GM12878 (cell line): ENCODE results near the gene GIMAP2. TPM values are rescaled to one million over a fixed set of nuclear protein-coding genes. Genes with fewer than 3 reads are reported as not detected.

Source experiments
- ATAC-seq: fragments of 200-7000 bp; cut with Tn5 transposase; 3 replicates; pipeline ENCODE4 v1.9.1; 2020; ENCODE audit warnings: mild to moderate bottlenecking, moderate library complexity
- BruUV-seq: library from RNA; stranded (reverse); fragments of 400-500 nt; replicated peaks from 2 replicates; lab custom pipeline; 2021; lab: Mats Ljungman, UMichigan
- CTCF ChIA-PET: fragments of 300-600 bp; sonication (Branson Sonifier 250); formaldehyde crosslinking; extraction: SDS; loops from one replicate; lab custom pipeline; 2021; ENCODE audit warnings: inconsistent platforms; lab: Yijun Ruan, JAX
- POLR2A ChIA-PET: fragments of 350-600 bp; formaldehyde crosslinking; extraction: SDS; loops from one replicate; lab custom pipeline; 2021; ENCODE audit warnings: inconsistent platforms; lab: Charles Lee
- RAD21 ChIA-PET: fragments of 300-600 bp; sonication (Branson Sonifier 250); formaldehyde crosslinking; loops from one replicate; lab custom pipeline; 2023; ENCODE audit warnings: antibody characterized with exemption; ENCODE audit not compliant: unreplicated experiment; lab: Charles Lee
- SMC1A ChIA-PET: fragments of 300-600 bp; sonication (Branson Sonifier 250); formaldehyde crosslinking; loops from one replicate; lab custom pipeline; 2023; ENCODE audit not compliant: unreplicated experiment, uncharacterized antibody; lab: Charles Lee
- DNase-seq: peaks from one replicate; pipeline ENCODE4 v3.0.0-alpha.2; 2011; ENCODE audit warnings: low read depth, low spot score
- FAIRE-seq: peaks from 3 replicates; lab custom pipeline; 2011; peaks lifted over from hg19 to GRCh38; lab: Jason Lieb, UNC
- H2AFZ ChIP-seq: 2 replicates; pipeline ENCODE4 v1.6.0; 2011; ENCODE audit warnings: low read depth, low read length, control low read depth; ENCODE audit not compliant: control insufficient read depth
- H3K27ac ChIP-seq: 2 replicates; pipeline ENCODE4 v1.5.1; 2011; ENCODE audit warnings: control low read depth; ENCODE audit not compliant: control insufficient read depth, insufficient read depth
- H3K27me3 ChIP-seq, 2 experiments: replicated peaks in 1 of 2; 2 replicates each; pipeline versions ENCODE4 v1.6.0 to v1.6.1; 2011; ENCODE audit warnings: low read length in 1 of 2; ENCODE audit not compliant: control insufficient read depth in 2 of 2, insufficient read depth in 2 of 2
- H3K36me3 ChIP-seq, 2 experiments: 2 replicates each; pipeline ENCODE4 v1.5.1; 2011; ENCODE audit warnings: low read length in 1 of 2; ENCODE audit not compliant: control insufficient read depth in 2 of 2, insufficient read depth in 2 of 2
- H3K4me1 ChIP-seq: 2 replicates; pipeline ENCODE4 v1.6.1; 2011; ENCODE audit warnings: mild to moderate bottlenecking, low read length, moderate library complexity, mixed read lengths; ENCODE audit not compliant: control insufficient read depth, insufficient read depth
- H3K4me2 ChIP-seq: 2 replicates; pipeline ENCODE4 v1.6.0; 2011; ENCODE audit warnings: control low read depth; ENCODE audit not compliant: control insufficient read depth, insufficient read depth
- H3K4me3 ChIP-seq: fragments of 200-600 bp; sonication (generic); 2 replicates; pipeline ENCODE4 v1.5.1; 2016
- H3K79me2 ChIP-seq: 2 replicates; pipeline ENCODE4 v1.6.0; 2011; ENCODE audit warnings: low read length; ENCODE audit not compliant: control insufficient read depth, insufficient read depth
- H3K9ac ChIP-seq: 2 replicates; pipeline ENCODE4 v1.8.0; 2011; ENCODE audit warnings: low read length, control low read depth, mixed read lengths; ENCODE audit not compliant: control insufficient read depth, insufficient read depth
- H3K9me3 ChIP-seq: replicated peaks from 3 replicates; pipeline ENCODE4 v1.5.1; 2011; ENCODE audit warnings: mild to moderate bottlenecking, low read length; ENCODE audit not compliant: control insufficient read depth, insufficient read depth
- H4K20me1 ChIP-seq: 2 replicates; pipeline ENCODE4 v1.6.0; 2011; ENCODE audit not compliant: control insufficient read depth, insufficient read depth
- BCL11A ChIP-seq: IDR thresholded peaks from 2 replicates; pipeline ENCODE4 v1.6.1; 2011; ENCODE audit warnings: low read depth, low read length
- CHD1 ChIP-seq: IDR thresholded peaks from 2 replicates; pipeline ENCODE4 v1.6.1; 2012; ENCODE audit warnings: low read depth, low read length, improper control_type of control experiment
- NFIC ChIP-seq: IDR thresholded peaks from 2 replicates; pipeline ENCODE4 v1.6.1; 2012; ENCODE audit warnings: low read depth, mild to moderate bottlenecking, inconsistent platforms, low read length, moderate library complexity
- NR2C1 ChIP-seq: fragments of 450-650 bp; IDR thresholded peaks from 2 replicates; pipeline ENCODE4 v1.6.1; 2017; ENCODE audit warnings: antibody characterized with exemption, mild to moderate bottlenecking, moderate library complexity
- NR2C2 ChIP-seq: IDR thresholded peaks from 2 replicates; pipeline ENCODE4 v1.6.1; 2011; ENCODE audit warnings: borderline replicate concordance, low read depth; ENCODE audit not compliant: control insufficient read depth, insufficient read length
- POLR2A ChIP-seq: IDR thresholded peaks from 2 replicates; pipeline ENCODE4 v1.6.1; 2011; ENCODE audit warnings: low read depth, mild to moderate bottlenecking, low read length
- RAD51 ChIP-seq: fragments of 450-650 bp; IDR thresholded peaks from 2 replicates; pipeline ENCODE4 v1.6.1; 2016; ENCODE audit warnings: moderate library complexity, mild to moderate bottlenecking, inconsistent platforms
- RUNX3 ChIP-seq: IDR thresholded peaks from 2 replicates; pipeline ENCODE4 v1.6.1; 2012; ENCODE audit warnings: low read length, inconsistent platforms
- STAT1 ChIP-seq: fragments of 450-650 bp; conservative IDR thresholded peaks from 2 replicates; pipeline ENCODE4 v1.6.1; 2014; ENCODE audit warnings: antibody characterized with exemption, mild to moderate bottlenecking
- TBL1XR1 ChIP-seq: IDR thresholded peaks from 2 replicates; pipeline ENCODE4 v1.6.1; 2012; ENCODE audit warnings: low read depth, low read length, improper control_type of control experiment
- WGBS: methylation state at CpG from one replicate; pipeline ENCODE4 v1.1.6; 2016; ENCODE audit warnings: low lambda C conversion rate; ENCODE audit not compliant: insufficient replicate concordance, insufficient coverage; ENCODE audit errors: missing lambda C conversion rate; 5-methylcytosine and 5-hydroxymethylcytosine counted together
- in situ Hi-C: fragments of 300-500 bp; cut with MboI; formaldehyde crosslinking; loops from 9 replicates; pipeline ENCODE4 v1.14.3; 2018; ENCODE audit warnings: mixed read lengths
- intact Hi-C: fragments of 100-400 bp; cut with micrococcal nuclease; formaldehyde crosslinking; loops from one replicate; pipeline ENCODE4 v1.14.2; 2022; ENCODE audit not compliant: unreplicated experiment
- polyA plus RNA-seq, 11 experiments: library from polyadenylated mRNA; depleted of rRNA in 4 of 11; unstranded in 6 of 11; stranded (reverse) in 5 of 11; fragments of >200 nt; fragmentation: Nextera tagmentation in 4 of 11; fragmentation: Illumina TruSeq in 1 of 11; extraction: Ambion mirVana in 4 of 11; extraction: Trizol in 1 of 11; gene quantifications; 1 replicate in 1 of 11; 2 replicates in 10 of 11; pipeline versions ENCODE4 v1.2.1 to v1.2.3, GENCODE V29; 2011 to 2016; ENCODE audit warnings: inconsistent platforms in 2 of 11, missing spikeins in 2 of 11, low read depth in 1 of 11
- total RNA-seq, 4 experiments: library from RNA; depleted of rRNA in 3 of 4; stranded (reverse); fragments of >200 nt in 3 of 4; fragmentation: Illumina TruSeq in 1 of 4; extraction: Trizol in 1 of 4; gene quantifications; 2 replicates each; pipeline versions ENCODE4 v1.2.1 to v1.2.3, GENCODE V29; 2013 to 2021
- TF ChIP-seq, protein P1 (sequence below): IDR thresholded peaks from 2 replicates; pipeline ENCODE4 v1.6.1; 2012; ENCODE audit warnings: mild to moderate bottlenecking, low read depth, low read length

Gene GIMAP2
- total and polyA plus RNA-seq, 10 of the 15 experiments (the other 5 are each of a cell fraction or from before 2014, with no cell fraction given): 21.3 to 102 (median 31.8) TPM

GRCh38 chr7:150645259-150646020 is 40.1 kb upstream of the GIMAP2 start:
- TF ChIP-seq CHD1 (no peak), RAD51 (no peak), NR2C2 (no peak)
- in situ Hi-C loops: no loop called here

DNA sequence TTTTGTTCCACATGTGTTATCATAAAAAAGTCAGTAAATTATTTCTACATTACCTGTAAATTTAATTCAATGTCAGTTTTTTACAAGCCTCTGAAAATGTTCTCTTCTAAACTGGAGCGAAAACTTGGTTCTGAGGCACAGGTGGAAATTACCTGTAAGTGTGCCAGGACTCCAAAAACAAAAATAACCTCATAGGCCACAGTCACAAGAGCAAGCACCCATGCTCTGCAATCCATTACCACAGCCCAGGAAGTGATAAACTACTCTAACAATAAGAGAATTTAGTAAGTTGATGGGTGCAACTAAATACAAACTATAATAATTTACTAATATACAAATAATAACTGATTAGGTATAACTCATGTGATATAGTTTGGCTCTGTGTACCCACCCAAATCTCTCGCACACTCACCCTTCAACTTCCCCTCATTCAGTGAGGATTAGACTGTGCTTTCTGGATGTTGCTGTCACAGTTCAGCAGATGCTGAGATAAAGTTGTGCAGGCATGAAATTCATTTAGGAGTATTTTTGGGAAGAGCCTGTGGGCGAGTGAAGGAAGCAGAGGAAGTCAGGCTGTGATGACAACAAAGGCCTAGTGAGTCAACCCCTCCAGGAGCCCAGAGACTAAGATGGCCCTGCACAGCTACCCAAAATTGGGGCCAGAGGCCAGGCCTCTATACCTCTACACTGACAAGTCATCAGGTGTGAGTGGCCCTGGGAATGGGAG is 37.0 kb upstream of the GIMAP2 start:
- RAD21 ChIA-PET: interaction anchor here (0.7 kb wide), 1 partner anchor 215 kb away, joined by 3 read pairs; no protein-coding TSS in a partner anchor

More at GRCh38 chr7:150645259-150646020, 40.1 kb upstream of the GIMAP2 start:
- peaks cover 14% of the 10 kb centered on the region for H3K4me1 ChIP-seq
- no peak overlapping the region for H3K9ac ChIP-seq
- no peak overlapping the region for H3K4me2 ChIP-seq
- H3K9me3 ChIP-seq: peaks cover 9% of the 10 kb centered on the region; the same call in 2 of the 3 replicates
- H2AFZ ChIP-seq: no peak overlapping the region
- FAIRE-seq (no peak), ATAC-seq (no peak), DNase-seq (no peak)
- ChIA-PET POLR2A (no interaction called here), SMC1A (no interaction called here), RAD21 (no interaction called here), CTCF (no interaction called here)
- H4K20me1 ChIP-seq: no peaks in the 10 kb centered on the region
- 90% methylated on average over 6 of the region's 6 CpGs for WGBS
- H3K79me2 ChIP-seq: no peaks in the 10 kb centered on the region
- BruUV-seq: no TSS peak
- no peaks in the 10 kb centered on the region for H3K27me3 ChIP-seq
- H3K27ac ChIP-seq: no peak overlapping the region
- no peak overlapping the region for H3K4me3 ChIP-seq
- no peaks in the 10 kb centered on the region for H3K36me3 ChIP-seq
- intact Hi-C loops: no loop called here

More for the DNA sequence above, 37.0 kb upstream of the GIMAP2 start:
- in situ Hi-C loops: no loop called here
- Histone ChIP-seq H3K4me2 (peak overlapping the region; percentile 5), H3K27me3 (no peaks in the 10 kb centered on the region), H4K20me1 (no peaks in the 10 kb centered on the region), H3K4me1 (peaks cover 14% of the 10 kb centered on the region), H3K9ac (no peak overlapping the region), H2AFZ (peak overlapping the region; percentile 37; the same call in 1 of the 2 replicates), H3K27ac (peak overlapping the region; percentile 69), H3K9me3 (peaks cover 9% of the 10 kb centered on the region; the same call in 2 of the 3 replicates), H3K36me3 (no peaks in the 10 kb centered on the region), H3K79me2 (no peaks in the 10 kb centered on the region), H3K4me3 (no peak overlapping the region)
- no TSS peak for BruUV-seq
- ChIA-PET SMC1A (interaction anchor here (0.9 to 1.8 kb wide), 6 partner anchors 12 to 23 kb away, joined by 3 to 8 read pairs (median 6); no protein-coding TSS in a partner anchor), CTCF (interaction anchor here (1.1 to 1.7 kb wide), 3 partner anchors 9 to 20 kb away, joined by 3 to 5 read pairs (median 3); no protein-coding TSS in a partner anchor), POLR2A (no interaction called here)
- WGBS: 68% methylated on average over 3 of the region's 3 CpGs
- DNase-seq (no peak), FAIRE-seq (no peak), ATAC-seq (peak; percentile 51)
- intact Hi-C loops: no loop called here
- TF ChIP-seq TBL1XR1 (no peak), NR2C2 (no peak), BCL11A (no peak), NFIC (peak; percentile 9; the same call in 1 of the 2 replicates), POLR2A (no peak), RUNX3 (peak; percentile 38; the same call in 1 of the 2 replicates), NR2C1 (no peak), STAT1 (no peak)
- TF ChIP-seq, protein P1, sequence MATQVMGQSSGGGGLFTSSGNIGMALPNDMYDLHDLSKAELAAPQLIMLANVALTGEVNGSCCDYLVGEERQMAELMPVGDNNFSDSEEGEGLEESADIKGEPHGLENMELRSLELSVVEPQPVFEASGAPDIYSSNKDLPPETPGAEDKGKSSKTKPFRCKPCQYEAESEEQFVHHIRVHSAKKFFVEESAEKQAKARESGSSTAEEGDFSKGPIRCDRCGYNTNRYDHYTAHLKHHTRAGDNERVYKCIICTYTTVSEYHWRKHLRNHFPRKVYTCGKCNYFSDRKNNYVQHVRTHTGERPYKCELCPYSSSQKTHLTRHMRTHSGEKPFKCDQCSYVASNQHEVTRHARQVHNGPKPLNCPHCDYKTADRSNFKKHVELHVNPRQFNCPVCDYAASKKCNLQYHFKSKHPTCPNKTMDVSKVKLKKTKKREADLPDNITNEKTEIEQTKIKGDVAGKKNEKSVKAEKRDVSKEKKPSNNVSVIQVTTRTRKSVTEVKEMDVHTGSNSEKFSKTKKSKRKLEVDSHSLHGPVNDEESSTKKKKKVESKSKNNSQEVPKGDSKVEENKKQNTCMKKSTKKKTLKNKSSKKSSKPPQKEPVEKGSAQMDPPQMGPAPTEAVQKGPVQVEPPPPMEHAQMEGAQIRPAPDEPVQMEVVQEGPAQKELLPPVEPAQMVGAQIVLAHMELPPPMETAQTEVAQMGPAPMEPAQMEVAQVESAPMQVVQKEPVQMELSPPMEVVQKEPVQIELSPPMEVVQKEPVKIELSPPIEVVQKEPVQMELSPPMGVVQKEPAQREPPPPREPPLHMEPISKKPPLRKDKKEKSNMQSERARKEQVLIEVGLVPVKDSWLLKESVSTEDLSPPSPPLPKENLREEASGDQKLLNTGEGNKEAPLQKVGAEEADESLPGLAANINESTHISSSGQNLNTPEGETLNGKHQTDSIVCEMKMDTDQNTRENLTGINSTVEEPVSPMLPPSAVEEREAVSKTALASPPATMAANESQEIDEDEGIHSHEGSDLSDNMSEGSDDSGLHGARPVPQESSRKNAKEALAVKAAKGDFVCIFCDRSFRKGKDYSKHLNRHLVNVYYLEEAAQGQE: no peak
